DMS153 treated with DMSO at 0.1 percent for 48 hours (cell line): ENCODE measurements around the gene MYO3B.

Experiments used
- DNase-seq: peaks from one replicate; lab custom pipeline; 2025; ENCODE audit not compliant: unreplicated experiment; lab: John Stamatoyannopoulos, UW

MYO3B gene

DNA sequence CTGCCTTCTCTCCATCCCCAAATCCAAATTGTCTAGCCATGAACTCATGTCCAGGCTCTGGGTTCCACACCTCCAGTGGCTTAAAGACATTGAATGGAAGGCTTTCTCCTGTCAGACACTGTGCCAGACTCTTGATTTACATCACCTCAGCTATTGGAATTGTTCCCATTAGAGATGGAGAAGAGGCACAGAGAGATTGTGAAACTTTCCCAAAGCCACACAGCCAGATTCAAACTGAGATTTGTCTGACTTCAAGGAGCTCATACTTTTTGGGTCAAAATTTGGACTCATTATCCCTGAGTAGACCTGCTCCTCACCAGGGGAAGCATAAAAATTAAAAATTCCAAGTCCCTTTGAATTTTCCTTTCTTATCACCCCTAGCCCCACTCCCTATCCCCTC is 18.9 kb upstream of the MYO3B start:
- DNase-seq, result no peak

DNA sequence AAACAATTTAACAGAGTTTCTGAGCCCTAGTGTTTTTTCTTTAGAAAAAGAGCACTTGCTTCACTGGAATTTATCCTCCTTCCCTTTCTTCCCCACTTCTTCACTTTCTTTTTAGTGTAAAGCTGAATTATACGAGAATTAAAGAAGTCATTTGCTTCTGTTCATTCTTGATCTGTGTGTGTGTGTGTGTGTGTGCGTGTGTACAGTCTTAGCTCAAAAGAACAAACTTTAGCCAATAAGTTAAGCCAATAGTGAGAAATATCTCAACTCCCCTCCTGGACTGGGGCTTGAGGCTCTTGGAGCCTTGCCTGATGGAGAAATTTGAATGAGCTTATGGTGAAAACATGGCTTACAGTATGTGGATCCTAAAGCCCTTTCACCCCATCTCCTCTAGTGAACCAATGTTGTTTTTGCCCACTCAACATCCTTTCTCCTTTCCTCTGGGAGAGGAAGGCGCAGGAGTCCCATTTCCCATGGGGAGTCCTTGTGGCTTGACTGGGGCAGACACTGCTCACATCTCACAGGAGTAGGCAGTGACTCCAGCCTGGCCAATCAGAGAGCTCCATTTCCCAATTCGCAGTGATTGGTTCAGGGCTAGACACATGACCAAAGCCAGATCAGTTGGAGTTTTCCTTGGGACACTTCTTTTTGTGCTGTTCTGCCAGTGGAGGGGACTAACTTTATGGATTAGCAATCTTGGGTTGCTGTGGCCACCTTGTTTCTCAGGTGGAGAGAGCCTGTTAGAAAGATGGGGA is 16.3 kb upstream of the MYO3B start:
- no peak for DNase-seq

DNA sequence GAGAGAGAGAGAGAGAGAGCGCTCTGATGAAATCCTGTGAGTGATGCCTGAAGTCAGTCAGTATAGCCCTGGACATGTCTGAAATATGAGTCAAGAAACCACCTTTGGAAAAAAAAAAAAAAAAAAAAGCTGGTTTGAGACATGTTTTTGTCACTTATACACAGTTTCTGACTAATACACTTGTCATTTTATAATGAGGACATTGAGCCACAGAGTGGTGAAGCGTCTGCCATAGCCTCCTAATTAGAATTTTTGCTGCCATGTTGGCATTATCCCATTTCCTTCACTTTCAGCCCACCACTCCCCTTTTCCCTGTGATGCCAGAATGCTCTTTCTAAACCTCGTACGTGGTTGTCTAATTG is 15.7 kb upstream of the MYO3B start:
- no peak for DNase-seq

DNA sequence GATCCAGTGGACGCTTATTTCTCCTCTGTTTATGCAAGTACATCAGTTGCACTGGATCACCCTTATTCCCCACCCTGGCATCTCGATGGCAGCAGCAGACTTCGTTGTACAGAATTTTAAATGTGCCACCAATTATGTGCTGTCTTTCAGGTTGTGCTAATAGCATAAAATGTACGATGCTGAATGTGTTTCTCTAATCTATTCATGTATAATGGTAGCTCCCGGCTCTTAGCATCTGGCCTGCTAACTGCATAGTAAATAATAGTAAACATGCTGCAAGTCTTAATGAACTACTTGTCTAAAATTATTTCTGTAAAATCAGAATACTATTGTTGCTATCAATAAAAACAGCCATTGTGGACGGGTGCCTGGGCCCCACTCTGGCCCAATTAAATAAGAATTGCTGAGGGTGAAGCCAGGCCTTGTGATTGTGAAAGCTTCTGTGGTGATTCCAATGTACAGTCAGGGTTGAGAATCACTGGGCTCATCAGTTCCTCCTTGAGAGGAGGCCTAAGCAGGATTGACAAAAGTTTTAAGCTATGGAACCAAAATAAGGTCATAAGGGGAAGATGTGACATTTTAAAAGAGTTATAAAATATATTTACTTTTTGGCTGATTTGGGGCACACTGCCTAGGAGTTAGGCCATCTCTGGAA is 14.4 kb upstream of the MYO3B start:
- DNase-seq, result no peak

DNA sequence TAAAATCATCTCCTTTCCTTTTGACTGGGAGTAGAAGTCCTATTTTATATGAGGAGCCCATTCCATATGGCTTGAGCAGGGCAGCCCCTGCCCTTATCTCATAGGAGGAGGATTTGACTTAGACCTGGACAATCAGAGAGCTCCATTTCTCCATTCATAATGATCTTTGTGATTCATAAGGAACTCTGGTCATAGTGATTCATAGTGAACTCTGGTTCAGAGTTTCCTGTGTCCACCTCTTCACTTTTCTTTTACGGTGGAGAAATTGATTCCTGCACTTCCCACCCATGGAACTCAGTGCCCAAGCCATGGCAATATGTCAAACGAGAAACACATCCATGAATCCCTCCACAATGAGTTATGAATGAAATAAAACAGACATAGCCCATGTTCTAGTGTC is 12.8 kb upstream of the MYO3B start:
- DNase-seq, result no peak

DNA sequence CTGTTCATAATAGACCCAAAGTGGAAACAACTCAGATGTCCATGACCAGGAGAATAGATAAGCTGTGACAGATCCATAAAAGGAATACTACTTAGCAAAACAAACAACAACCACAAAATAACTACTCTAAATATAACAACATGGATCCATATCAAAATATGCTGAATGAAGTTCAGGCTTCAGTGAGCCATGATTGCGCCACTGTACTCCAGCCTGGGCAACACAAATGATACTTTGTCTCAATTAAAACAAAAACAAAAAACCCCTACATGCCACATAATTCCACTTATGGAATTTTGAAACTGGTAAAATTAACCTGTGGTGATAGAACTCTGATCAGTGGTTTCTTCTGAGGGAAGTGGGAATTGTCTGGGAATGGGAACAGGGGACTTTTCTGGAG is 11.2 kb upstream of the MYO3B start:
- no peak for DNase-seq

DNA sequence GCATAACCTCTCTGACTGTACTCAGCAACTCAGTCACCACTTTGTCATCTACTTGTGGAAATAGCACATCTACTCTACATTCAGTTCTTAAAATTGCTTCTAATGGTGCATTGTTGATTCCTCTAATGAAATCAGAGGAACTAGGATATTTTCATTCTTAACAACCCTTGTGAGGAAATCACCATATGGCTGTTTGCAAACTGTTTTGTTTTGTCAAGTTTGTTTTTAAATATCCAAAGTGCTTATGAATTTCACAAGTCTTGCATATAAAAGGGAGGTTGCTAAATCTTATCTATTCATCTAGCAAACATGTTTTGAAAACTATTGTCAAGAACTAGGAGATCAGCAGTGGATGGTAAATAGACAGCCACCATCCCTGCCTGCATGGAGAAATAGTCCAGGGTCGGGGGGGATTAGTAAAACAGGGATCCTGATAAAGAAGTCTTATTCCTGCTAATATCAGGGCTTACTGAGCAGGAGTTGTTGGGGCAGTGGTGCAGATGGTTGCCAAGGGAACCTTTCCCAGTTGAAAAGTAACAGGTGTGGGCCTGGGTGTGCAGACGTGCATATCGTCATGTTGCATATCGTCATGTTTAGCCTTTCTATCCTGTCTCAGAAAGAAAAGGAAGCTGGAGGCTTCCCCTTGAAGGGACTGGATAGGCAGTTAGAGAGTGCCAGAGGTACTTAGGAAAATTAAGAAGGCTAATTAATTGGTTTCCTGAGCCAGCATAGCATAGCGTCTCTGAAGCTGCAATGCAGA is 7.5 kb upstream of the MYO3B start:
- DNase-seq, result no peak

DNA sequence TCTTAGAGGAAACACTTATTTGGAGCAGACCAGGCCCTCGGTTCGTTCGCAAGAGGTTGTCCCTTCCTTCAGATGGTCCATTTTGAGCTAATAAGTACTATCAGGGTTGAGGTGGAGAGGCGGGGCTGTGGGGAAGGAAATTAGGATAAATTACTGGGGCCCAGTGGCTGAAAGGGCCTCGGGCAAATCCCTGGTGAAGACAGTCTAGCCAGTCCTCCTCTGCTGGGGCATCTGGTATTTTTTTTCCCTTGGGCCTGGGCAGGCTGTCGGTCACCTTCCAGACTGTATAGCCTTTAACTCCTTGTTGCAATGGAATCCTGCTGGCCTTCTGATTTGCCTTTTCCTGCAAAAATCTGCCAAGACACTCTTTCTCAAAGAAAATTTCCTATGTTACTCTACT is 1.7 kb upstream of the MYO3B start:
- DNase-seq, result no peak

DNA sequence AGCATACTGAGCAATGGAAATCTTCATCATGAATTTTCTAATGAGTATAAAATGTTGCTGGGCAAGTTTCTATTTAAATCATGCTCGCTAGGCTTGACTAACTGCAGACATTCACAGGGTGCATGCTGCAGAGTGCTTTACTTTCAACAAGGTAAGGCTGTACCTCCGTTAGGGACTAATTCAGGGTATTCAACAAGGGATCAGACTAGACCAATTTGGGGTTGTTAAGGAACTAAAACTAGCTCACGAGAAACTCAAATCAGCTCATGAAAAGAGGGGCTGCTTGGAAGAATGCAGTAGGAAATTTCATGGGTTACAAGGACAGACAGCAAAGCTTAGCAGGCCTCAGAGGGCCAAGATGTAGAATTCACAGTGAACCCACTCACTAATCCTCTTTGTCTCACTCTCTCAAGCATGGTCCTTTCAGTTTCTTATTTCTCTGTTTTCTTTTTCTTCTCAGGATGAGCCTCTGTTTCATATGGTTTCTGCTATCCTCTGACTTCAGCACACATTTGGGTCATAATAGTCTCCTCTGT is 2.2 kb downstream of the MYO3B start:
- no peak for DNase-seq

DNA sequence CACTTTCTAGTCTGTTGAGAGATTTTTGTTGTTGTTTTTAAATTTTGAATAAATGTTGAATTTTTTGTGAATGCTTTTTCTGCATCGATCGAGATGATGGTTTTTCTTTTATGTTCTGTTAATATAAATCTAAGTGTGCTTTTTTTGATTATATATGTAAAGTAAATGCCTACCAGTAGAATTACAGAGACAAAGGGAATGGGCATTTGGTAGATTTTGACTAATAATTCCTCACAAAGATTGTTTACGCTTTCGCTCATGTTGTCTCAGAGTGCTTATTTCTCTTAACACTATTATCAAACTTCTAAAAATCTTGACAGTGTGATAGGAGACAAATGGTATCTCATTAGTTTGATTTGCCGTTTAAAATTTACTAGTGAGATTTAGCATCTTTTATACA is 3.7 kb downstream of the MYO3B start:
- DNase-seq, result no peak

DNA sequence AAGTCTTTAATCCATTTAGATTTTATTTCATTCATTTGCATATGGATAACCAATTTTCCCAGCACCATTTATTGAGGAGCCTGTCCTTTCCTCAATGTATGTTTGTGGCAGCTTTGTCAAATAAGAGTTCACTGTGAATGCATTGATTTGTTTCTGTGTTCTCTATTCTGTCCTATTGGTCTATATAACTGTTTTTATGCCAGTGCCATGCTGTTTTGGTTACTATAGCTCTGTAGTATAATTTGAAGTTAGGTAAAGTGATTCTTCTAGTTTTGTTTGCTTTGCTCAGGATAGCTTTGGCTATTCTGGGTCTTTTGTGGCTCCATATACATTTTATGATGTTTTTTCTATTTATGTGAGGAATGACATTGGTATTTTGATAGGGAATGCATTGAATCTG is 7.4 kb downstream of the MYO3B start:
- no peak for DNase-seq

DNA sequence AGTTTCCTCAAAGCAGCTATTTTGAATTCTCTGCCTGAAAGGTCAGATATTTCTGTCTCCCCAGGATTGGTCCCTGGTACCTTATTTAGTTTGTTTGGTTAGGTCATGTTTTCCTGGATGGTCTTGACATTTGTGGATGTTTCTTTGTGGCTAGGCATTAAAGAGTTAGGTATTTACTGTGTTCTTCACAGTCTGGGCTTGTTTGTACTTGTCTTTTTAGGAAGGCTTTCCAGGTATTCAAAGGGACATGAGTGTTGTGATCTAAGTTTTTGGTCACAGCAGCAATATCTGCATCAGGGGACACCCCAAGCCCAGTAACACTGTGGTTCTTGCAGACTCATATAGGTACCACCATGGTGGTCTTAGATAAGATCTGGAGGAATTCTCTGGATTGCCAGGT is 11.8 kb downstream of the MYO3B start:
- DNase-seq, result no peak

DNA sequence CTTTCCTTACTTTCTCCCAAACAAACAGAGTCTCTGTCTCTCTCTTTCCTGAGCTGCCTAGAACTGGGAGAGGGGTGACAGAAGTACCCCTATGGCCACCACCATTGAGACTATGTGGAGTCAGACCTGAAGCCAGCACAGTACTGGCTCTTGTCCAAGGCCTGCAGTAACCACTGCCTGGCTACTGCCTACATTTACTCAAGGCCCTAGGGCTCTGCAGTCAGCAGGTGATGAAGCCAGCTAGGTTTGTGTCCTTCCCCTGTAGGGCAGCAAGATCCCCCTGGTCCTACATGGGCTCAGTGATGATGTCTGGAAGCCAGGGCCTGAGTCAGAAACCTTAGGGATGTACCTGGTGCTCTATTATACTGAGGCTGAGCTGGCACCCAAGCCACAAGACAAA is 12.2 kb downstream of the MYO3B start:
- DNase-seq, result no peak

DNA sequence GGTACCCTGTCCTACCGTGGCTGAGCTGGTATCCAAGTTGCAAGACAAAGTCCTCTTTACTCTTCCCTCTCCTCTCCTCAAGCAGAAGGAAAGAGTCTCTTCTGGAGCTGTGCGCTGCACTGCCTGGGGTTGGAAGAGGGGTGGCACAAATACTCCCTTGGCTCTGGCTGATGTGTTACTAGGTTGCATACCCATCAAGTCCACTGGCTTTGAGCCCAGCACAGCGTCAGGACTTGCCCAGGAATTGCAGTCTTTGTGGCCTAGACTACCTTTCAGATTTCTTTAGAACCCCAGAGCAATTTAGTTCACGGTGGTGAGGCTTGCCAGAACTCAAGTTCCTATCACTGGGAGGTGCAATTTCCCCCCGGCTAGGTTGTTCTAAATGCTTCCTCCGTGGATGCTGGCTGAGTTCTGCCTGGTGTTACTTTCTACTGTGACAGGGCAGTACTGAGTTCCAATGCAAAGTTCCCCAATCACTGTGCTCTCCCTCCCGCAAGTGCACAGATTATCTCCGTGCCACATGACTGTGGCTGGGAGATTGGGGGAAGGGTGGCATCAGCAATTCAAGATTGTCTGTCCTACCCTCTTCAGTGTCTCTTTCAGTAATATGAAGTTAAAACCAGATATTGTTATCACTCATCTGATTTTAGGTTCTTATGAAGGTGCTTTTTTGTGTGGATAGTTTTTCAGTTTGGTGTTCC is 13.4 kb downstream of the MYO3B start:
- no peak for DNase-seq

DNA sequence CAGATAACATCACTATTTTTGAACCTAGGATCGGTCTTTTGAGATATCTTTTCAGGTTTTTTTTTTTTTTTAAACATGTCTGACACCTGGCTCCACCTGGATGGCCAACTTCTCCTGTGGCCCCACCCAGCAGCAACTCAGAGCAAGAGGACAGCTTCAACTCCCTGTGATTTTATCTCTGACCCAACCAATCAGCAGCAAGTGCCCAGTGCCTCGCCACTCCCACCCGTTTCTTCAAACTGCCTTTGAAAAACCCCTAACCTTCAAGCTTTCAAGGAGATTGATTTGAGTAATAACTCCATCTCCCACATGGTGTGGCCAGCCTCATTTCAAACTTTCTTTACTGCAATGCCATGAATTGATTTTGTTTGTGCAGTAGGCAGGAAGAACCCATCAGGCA is 19.0 kb downstream of the MYO3B start:
- no peak for DNase-seq

DNA sequence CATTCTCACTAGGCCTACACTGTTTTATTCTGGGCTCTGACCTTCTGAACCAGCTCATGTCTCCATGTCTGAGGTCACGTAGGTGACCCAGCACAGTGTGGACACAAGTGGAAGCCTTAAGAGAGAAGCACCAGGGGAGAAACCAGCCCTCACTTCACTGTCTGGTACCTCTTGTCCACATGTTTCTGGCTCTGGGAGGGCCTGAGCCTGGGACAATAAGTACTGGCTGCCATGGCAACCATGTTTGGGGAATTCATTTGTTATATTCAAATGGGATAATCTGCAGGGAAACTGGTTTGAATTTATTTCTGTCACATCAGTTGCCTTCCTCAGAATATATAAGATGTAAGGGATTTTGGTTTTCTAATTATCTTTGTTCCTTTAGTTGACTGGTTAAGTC is 23.3 kb downstream of the MYO3B start:
- no peak for DNase-seq

DNA sequence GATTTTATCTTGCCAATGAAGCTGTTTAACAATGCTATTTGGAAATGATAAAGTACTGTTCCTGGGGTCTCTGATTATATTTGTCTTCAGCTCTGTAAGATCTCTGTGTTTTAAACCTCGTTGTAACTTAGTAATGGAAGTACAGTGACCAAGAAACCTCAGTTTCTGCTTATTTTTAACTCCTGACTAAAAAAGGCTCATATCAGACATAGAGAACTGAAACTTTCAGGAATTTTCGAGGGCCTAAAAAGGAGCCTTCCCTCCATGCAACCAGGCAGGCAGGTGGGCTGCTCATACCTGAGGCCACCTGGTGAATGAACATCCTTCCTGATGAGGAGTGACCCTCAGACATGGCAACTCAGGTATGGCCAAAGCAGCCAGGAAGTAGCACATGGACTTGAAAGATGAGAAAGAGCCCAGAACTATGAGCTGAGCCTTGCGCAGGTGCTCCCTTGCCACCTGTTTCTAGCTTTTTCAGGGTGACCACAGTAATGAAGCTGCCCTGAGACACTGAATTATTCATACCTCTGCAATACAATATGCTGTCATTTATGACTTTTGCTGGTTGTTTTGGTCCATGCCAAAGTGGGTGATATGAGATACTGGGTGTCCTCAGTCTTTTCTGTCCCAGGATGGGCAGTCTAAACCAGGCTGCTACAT is 23.9 kb downstream of the MYO3B start:
- no peak for DNase-seq

DNA sequence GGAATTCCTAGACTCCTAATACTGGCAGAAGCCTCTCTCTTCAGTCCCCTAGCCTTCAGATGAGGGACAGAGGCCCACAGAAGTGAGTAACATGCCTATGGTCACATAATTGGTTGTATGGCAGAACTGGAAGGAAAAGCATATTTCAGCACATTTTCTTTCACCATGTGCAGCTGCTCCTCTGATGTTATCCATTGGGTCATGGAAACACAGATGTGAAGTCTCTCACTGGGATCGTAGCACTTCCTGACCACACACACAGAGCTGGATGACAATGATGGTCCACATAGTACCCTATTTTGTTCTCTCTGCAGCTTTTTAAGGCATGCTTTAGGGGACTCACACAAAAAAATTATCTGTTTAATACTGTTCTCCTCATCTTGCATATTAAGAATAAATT is 24.5 kb downstream of the MYO3B start:
- no peak for DNase-seq

DNA sequence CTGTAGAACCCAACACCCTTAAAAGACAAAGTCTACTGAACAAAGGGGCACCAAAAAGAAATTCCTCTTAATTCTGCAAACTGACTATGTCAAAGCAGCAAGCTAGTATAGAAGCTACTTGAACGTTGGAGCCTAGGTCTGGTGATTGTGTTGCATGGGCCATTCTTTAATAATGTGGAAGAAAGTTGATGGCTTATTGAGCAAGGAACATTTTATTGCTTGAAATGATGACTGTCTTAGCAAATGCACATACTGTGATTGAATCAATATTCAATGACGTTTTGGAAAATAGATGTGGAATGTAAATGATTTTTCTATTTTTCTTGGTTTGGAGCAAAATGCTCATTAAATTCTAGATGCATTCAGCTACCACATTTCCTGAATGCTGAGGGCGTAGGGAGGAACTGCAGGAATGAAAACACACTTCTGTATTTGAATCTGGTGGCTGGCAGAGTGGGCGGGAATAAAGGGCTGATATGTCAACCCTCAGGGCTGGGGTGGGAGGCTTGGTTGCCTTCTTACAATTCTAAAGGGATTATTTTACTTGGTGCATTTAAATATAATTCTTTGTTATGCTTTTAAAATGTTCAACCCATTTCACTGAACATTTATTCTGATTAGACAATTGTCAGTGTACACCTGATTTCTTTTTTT is 26.5 kb downstream of the MYO3B start:
- DNase-seq, result no peak

DNA sequence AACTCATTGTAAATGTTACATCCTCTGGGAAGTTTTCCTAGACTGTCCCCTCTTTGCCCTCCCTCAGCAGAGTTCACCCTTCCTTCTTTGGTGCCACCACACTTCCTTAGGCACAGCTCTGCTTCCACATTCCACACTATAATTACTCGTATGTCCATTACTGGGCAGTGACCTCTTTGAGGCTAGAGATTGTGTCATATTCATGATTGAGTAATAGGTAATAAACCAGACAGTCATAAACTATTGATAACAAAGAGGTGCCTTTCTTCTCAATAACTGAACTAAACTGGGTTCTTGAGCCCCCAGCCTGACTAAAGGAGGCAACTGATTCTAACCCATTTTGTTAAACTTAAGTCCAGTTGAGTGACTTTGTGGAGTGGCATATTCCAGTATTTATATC is 28.3 kb downstream of the MYO3B start:
- DNase-seq, result no peak
